Measurements from ENCODE around the gene KRT9.

GRCh38 chr17:41580244-41580575 lies 8.4 kb upstream of the KRT9 start:
- TF ChIP-seq CTCF (IDR thresholded peaks at IDR 0.05) (no peak), POLR2A (IDR thresholded peaks at IDR 0.05) (no peak)

Measured in adrenal gland (tissue), 5 donors.